Muscle of leg (tissue), 11 donors: ENCODE results near the gene PHB1. TPM values are rescaled to one million over a fixed set of nuclear protein-coding genes. Genes with fewer than 3 reads are reported as not detected.
"Not testable (repeated sequence)": the region's sequence is repeated elsewhere in the genome, so short reads cannot be mapped to it uniquely, and the experiment has no call there.

Experiments
- DNase-seq: peaks from one replicate; pipeline ENCODE4 v3.0.0; 2013
- H3K27ac ChIP-seq: one replicate; pipeline ENCODE4 v1.5.1; 2013; ENCODE audit warnings: mild to moderate bottlenecking, low read length, control low read depth
- H3K27me3 ChIP-seq: one replicate; pipeline ENCODE4 v1.6.1; 2013; ENCODE audit warnings: low read length; ENCODE audit not compliant: control insufficient read depth, insufficient read depth
- H3K36me3 ChIP-seq: one replicate; pipeline ENCODE4 v1.6.1; 2013; ENCODE audit warnings: low read length; ENCODE audit not compliant: control insufficient read depth, insufficient read depth
- H3K4me1 ChIP-seq: one replicate; pipeline ENCODE4 v1.6.1; 2013; ENCODE audit warnings: low read length; ENCODE audit not compliant: control insufficient read depth, insufficient read depth
- H3K4me3 ChIP-seq: one replicate; pipeline ENCODE4 v1.5.1; 2013; ENCODE audit warnings: low read length, control low read depth
- H3K9me3 ChIP-seq: replicated peaks from 2 replicates; pipeline ENCODE4 v1.6.1; 2013; ENCODE audit warnings: low read depth, low read length; ENCODE audit not compliant: control insufficient read depth
- WGBS: methylation state at CpG from one replicate; pipeline ENCODE4 v1.1.5; 2013; ENCODE audit warnings: missing lambda C conversion rate; ENCODE audit not compliant: insufficient coverage; 5-methylcytosine and 5-hydroxymethylcytosine counted together
- polyA plus RNA-seq, 8 donors: library from polyadenylated mRNA; unstranded; fragments of 120-200 nt; gene quantifications; one replicate each; pipeline versions ENCODE4 v1.2.1 to v1.2.3, GENCODE V29; 2013; ENCODE audit warnings: inconsistent platforms in 1 of 8, low replicate concordance in 1 of 8; ENCODE audit not compliant: insufficient read length in 8 of 8, insufficient read depth in 1 of 8
- total RNA-seq: library from RNA; stranded (reverse); fragments of 120-200 nt; gene quantifications from one replicate; pipeline ENCODE4 v1.2.4, GENCODE V29; 2013

PHB1 gene
- total and polyA plus RNA-seq, 9 donors: 111 to 178 (median 150) TPM

GRCh38 chr17:49369760-49370159 lies 44.9 kb downstream of the PHB1 start:
- no CpG with 5 or more reads among the region's 1 CpG for WGBS
- no peaks in the 10 kb centered on the region for H3K9me3 ChIP-seq
- H3K4me1 ChIP-seq: peaks cover 4% of the 10 kb centered on the region
- DNase-seq: no peak
- no peaks in the 10 kb centered on the region for H3K27me3 ChIP-seq
- H3K27ac ChIP-seq: no peak overlapping the region
- H3K4me3 ChIP-seq: no peak overlapping the region
- H3K36me3 ChIP-seq: no peaks in the 10 kb centered on the region

GRCh38 chr17:49369089-49369488 lies 45.6 kb downstream of the PHB1 start:
- DNase-seq: no peak
- H3K4me1 ChIP-seq: peaks cover 4% of the 10 kb centered on the region
- no CpG with 5 or more reads among the region's 1 CpG for WGBS

GRCh38 chr17:49365667-49366066 lies 49.0 kb downstream of the PHB1 start:
- 50% methylated on average over 1 of the region's 2 CpGs for WGBS
- Histone ChIP-seq H3K4me3 (no peak overlapping the region), H3K27me3 (no peaks in the 10 kb centered on the region), H3K9me3 (no peaks in the 10 kb centered on the region), H3K36me3 (no peaks in the 10 kb centered on the region), H3K27ac (no peak overlapping the region), H3K4me1 (peaks cover 9% of the 10 kb centered on the region)
- DNase-seq: no peak

More at GRCh38 chr17:49369089-49369488, 45.6 kb downstream of the PHB1 start:
- H3K9me3 ChIP-seq: no peaks in the 10 kb centered on the region
- no peak overlapping the region for H3K27ac ChIP-seq
- no peaks in the 10 kb centered on the region for H3K27me3 ChIP-seq
- no peaks in the 10 kb centered on the region for H3K36me3 ChIP-seq
- no peak overlapping the region for H3K4me3 ChIP-seq

- not testable (repeated sequence) for H3K4me3 ChIP-seq, H3K27ac ChIP-seq, H3K9me3 ChIP-seq, H3K36me3 ChIP-seq, DNase-seq, H3K27me3 ChIP-seq
- H3K4me1 ChIP-seq: peaks cover 12% of the 10 kb centered on the region
- WGBS: 82% methylated on average over 4 of the region's 10 CpGs
Observed at GRCh38 chr17:49365126-49365525, 49.6 kb downstream of the PHB1 start.

GRCh38 chr17:49364119-49364518 lies 50.6 kb downstream of the PHB1 start:
- Histone ChIP-seq H3K27me3 (no peaks in the 10 kb centered on the region), H3K4me3 (no peak overlapping the region), H3K27ac (no peak overlapping the region), H3K9me3 (no peaks in the 10 kb centered on the region), H3K4me1 (peaks cover 12% of the 10 kb centered on the region), H3K36me3 (no peaks in the 10 kb centered on the region)
- DNase-seq: no peak
- no CpG with 5 or more reads among the region's 2 CpGs for WGBS

- no peaks in the 10 kb centered on the region for H3K27me3 ChIP-seq
- DNase-seq: no peak
- no peak overlapping the region for H3K4me3 ChIP-seq
- peaks cover 15% of the 10 kb centered on the region for H3K4me1 ChIP-seq
- no peaks in the 10 kb centered on the region for H3K9me3 ChIP-seq
- no CpG with 5 or more reads among the region's 4 CpGs for WGBS
- H3K27ac ChIP-seq: no peak overlapping the region
- H3K36me3 ChIP-seq: no peaks in the 10 kb centered on the region
Observed at GRCh38 chr17:49363251-49363650, 51.4 kb downstream of the PHB1 start.

- WGBS: 5% methylated on average over 7 of the region's 10 CpGs
- H3K27ac ChIP-seq: peak overlapping the region; percentile 95
- H3K4me3 ChIP-seq: peak overlapping the region; percentile 75
- no peaks in the 10 kb centered on the region for H3K27me3 ChIP-seq
- H3K36me3 ChIP-seq: no peaks in the 10 kb centered on the region
- peaks cover 15% of the 10 kb centered on the region for H3K4me1 ChIP-seq
- no peaks in the 10 kb centered on the region for H3K9me3 ChIP-seq
- no peak for DNase-seq
Observed at GRCh38 chr17:49362723-49363117, 52.0 kb downstream of the PHB1 start.

GRCh38 chr17:49361902-49362722 lies 52.6 kb downstream of the PHB1 start, which contains the start of gene ZNF652:
Gene ZNF652 (minus strand): TSS chr17:49362250. CDS start chr17:49317725, 44,525 bp downstream.
- Histone ChIP-seq H3K27me3 (no peaks in the 10 kb centered on the region), H3K4me3 (peak within 1 kb of the TSS; percentile 75), H3K36me3 (no peaks in the 10 kb centered on the region), H3K9me3 (no peaks in the 10 kb centered on the region), H3K4me1 (peaks cover 15% of the 10 kb centered on the region), H3K27ac (peak within 1 kb of the TSS; percentile 95)
- peak; percentile 97 for DNase-seq
- under 1% methylated on average over 59 of the region's 106 CpGs for WGBS

GRCh38 chr17:49361129-49361901 lies 53.4 kb downstream of the PHB1 start:
- peak; percentile 38 for DNase-seq
- H3K36me3 ChIP-seq: no peaks in the 10 kb centered on the region
- H3K4me3 ChIP-seq: peak overlapping the region; percentile 69
- H3K27ac ChIP-seq: peak overlapping the region; percentile 71
- no peaks in the 10 kb centered on the region for H3K27me3 ChIP-seq
- H3K4me1 ChIP-seq: peaks cover 15% of the 10 kb centered on the region
- H3K9me3 ChIP-seq: no peaks in the 10 kb centered on the region
- under 1% methylated on average over 44 of the region's 52 CpGs for WGBS

GRCh38 chr17:49360796-49361128 lies 53.9 kb downstream of the PHB1 start:
- WGBS: 0% methylated on average over 3 of the region's 8 CpGs
- Histone ChIP-seq H3K4me3 (peak overlapping the region; percentile 69), H3K27me3 (no peaks in the 10 kb centered on the region), H3K4me1 (peaks cover 15% of the 10 kb centered on the region), H3K27ac (peak overlapping the region; percentile 71), H3K36me3 (no peaks in the 10 kb centered on the region), H3K9me3 (no peaks in the 10 kb centered on the region)
- DNase-seq: no peak
